ENCODE data around the gene AKIP1. TPM values are rescaled to one million over a fixed set of nuclear protein-coding genes. Genes with fewer than 3 reads are reported as not detected.

AKIP1 gene
- total and polyA plus RNA-seq, 2 of the 8 experiments (the other 6 are each of a cell fraction or from before 2014, with no cell fraction given) = 17.8 to 29.6 TPM

- H3K79me1 ChIP-seq (ENCODE audit: low read depth, low read length) = no peaks in the 10 kb centered on the region
- TF ChIP-seq SAP30 (IDR thresholded peaks at IDR 0.05; ENCODE audit: insufficient read depth, insufficient replicate concordance, low read length) (no peak), JUN (IDR thresholded peaks at IDR 0.05; ENCODE audit: low read depth, low read length) (no peak), RXRA (IDR thresholded peaks at IDR 0.05; ENCODE audit: insufficient read depth, low read depth, low read length) (no peak), CTCF (IDR thresholded peaks at IDR 0.05; ENCODE audit: control extremely low read depth in 1 of 3, insufficient read depth in 1 of 3, low read depth in 1 of 3, low read length in 3 of 3) (no peak), POLR2A (IDR thresholded peaks at IDR 0.05; ENCODE audit: control extremely low read depth in 1 of 2, low read depth in 2 of 2, low read length in 2 of 2) (no peak), MAFK (IDR thresholded peaks at IDR 0.05; ENCODE audit: low read depth, low read length) (no peak), CBX5 (IDR thresholded peaks at IDR 0.05; ENCODE audit: low read depth, low read length) (no peak), RNF2 (IDR thresholded peaks at IDR 0.05; ENCODE audit: borderline replicate concordance, low read depth, low read length, missing control alignments, poor library complexity, severe bottlenecking) (no peak), SRF (IDR thresholded peaks at IDR 0.05; ENCODE audit: low read depth, low read length) (no peak), JUND (IDR thresholded peaks at IDR 0.05; ENCODE audit: low read length) (no peak), ASH2L (IDR thresholded peaks at IDR 0.05; ENCODE audit: low read length) (no peak)
- H3K56ac ChIP-seq (replicated peaks; ENCODE audit: insufficient read length, low read depth, low read length) = no peak overlapping the region
- no peak overlapping the region for H2BK20ac ChIP-seq (ENCODE audit: low read length)
- no peak overlapping the region for H3K9ac ChIP-seq (replicated peaks in 1 of 4; ENCODE audit: extremely low read depth in 1 of 4, low read depth in 3 of 4, low read length in 3 of 4)
- H3K4ac ChIP-seq (replicated peaks; ENCODE audit: insufficient read length, low read depth, low read length) = no peak overlapping the region
- H4K91ac ChIP-seq (replicated peaks; ENCODE audit: insufficient read length, low read length) = no peak overlapping the region
- H3K9me3 ChIP-seq (ENCODE audit: insufficient read depth in 2 of 2, low read depth in 1 of 2, low read length in 1 of 2) = no peaks in the 10 kb centered on the region
- no peak overlapping the region for H2AK5ac ChIP-seq (ENCODE audit: low read depth, low read length)
- no peak overlapping the region for H4K8ac ChIP-seq (ENCODE audit: extremely low read depth, insufficient read depth, low read length)
- H2BK120ac ChIP-seq (replicated peaks; ENCODE audit: low read depth, low read length) = no peak overlapping the region
- H2AFZ ChIP-seq (ENCODE audit: low read length) = no peak overlapping the region
- ChIA-PET POLR2A (ENCODE audit: partially characterized antibody) (interaction anchor here (0.8 to 1.8 kb wide), 2 partner anchors 46 to 50 kb away, joined by 3 to 5 read pairs; partner anchors contain the start of gene TMEM9B), CTCF (ENCODE audit: partially characterized antibody) (interaction anchor here (0.6 to 5.8 kb wide), 22 partner anchors 8 to 588 kb away, joined by 3 to 66 read pairs (median 4); partner anchors contain the start of genes ASCL3, C11orf16 and TMEM9B)
- H3K23me2 ChIP-seq (ENCODE audit: low read depth, low read length) = peaks cover 10% of the 10 kb centered on the region; the same call in 1 of the 2 replicates
- WGBS, 2 experiments (ENCODE audit: extremely low coverage in 1 of 2, insufficient coverage in 1 of 2, insufficient read length in 1 of 2, insufficient replicate concordance in 2 of 2, low coverage in 1 of 2, low lambda C conversion rate in 2 of 2, missing lambda C conversion rate in 1 of 2) = 97% methylated on average over 4 of the region's 4 CpGs; no CpG with 5 or more reads in 1 of the 2 experiments
- no peak overlapping the region for H3K4me2 ChIP-seq (ENCODE audit: insufficient read depth in 1 of 2, low read depth in 2 of 2, low read length in 2 of 2)
- H3K18ac ChIP-seq (ENCODE audit: extremely low read depth, low read length) = no peak overlapping the region
- no peak overlapping the region for H3K27ac ChIP-seq (ENCODE audit: low read depth, low read length)
- H4K5ac ChIP-seq (ENCODE audit: insufficient read length, low read depth, low read length) = no peak overlapping the region
- H3K14ac ChIP-seq (ENCODE audit: insufficient read length) = no peak overlapping the region
- H3K36me3 ChIP-seq (ENCODE audit: control insufficient read depth in 2 of 4, insufficient read depth in 4 of 4, low read length in 3 of 4) = peaks cover 11 to 35% (median 27%) of the 10 kb centered on the region in 4 experiments; a peak in 7 of 8 replicates
- no peak overlapping the region for H2BK5ac ChIP-seq (ENCODE audit: low read depth, low read length)
- no peak overlapping the region for H3K23ac ChIP-seq (ENCODE audit: insufficient read length)
- peaks cover 0 to 11% (median 4%) of the 10 kb centered on the region in 4 experiments; a peak in 6 of 7 replicates for H3K4me1 ChIP-seq (replicated peaks in 1 of 4; ENCODE audit: control insufficient read depth in 3 of 4, insufficient read depth in 4 of 4, low read length in 3 of 4)
- no peak for FAIRE-seq
- H4K20me1 ChIP-seq (replicated peaks in 1 of 2; ENCODE audit: control insufficient read depth in 1 of 2, insufficient read depth in 2 of 2, low read length in 2 of 2) = peaks cover 0 to 1% of the 10 kb centered on the region in 2 experiments
- no peak overlapping the region for H2BK15ac ChIP-seq (ENCODE audit: low read length)
- H3K4me3 ChIP-seq (ENCODE audit: extremely low read depth in 1 of 4, insufficient read depth in 2 of 4, low read depth in 3 of 4, low read length in 4 of 4) = no peak overlapping the region
- H3K79me2 ChIP-seq (ENCODE audit: control insufficient read depth in 1 of 2, insufficient read depth in 2 of 2, low read length in 2 of 2) = peaks cover 0 to 5% of the 10 kb centered on the region in 2 experiments; a peak in 1 of 4 replicates
- no peak for DNase-seq (ENCODE audit: low read depth in 1 of 2, low spot score in 2 of 2)
- peaks cover 0 to 4% (median 1%) of the 10 kb centered on the region in 4 experiments; a peak in 2 of 7 replicates for H3K27me3 ChIP-seq (replicated peaks in 1 of 4; ENCODE audit: control insufficient read depth in 3 of 4, extremely low read depth in 1 of 4, insufficient read depth in 3 of 4, low read length in 3 of 4)
- no peak overlapping the region for H2BK12ac ChIP-seq (ENCODE audit: low read depth, low read length)
Measured at GRCh38 chr11:8914661-8915018, 3.7 kb downstream of the AKIP1 start.

All from H1 (cell line).